ENCODE measurements around the gene PRSS16. TPM values are rescaled to one million over a fixed set of nuclear protein-coding genes. Genes with fewer than 3 reads are reported as not detected.

Gene PRSS16
- total and polyA plus RNA-seq, 9 of the 15 experiments (the other 6 are each of a cell fraction or from before 2014, with no cell fraction given) = 4.5 to 21.3 (median 12.1) TPM

DNA sequence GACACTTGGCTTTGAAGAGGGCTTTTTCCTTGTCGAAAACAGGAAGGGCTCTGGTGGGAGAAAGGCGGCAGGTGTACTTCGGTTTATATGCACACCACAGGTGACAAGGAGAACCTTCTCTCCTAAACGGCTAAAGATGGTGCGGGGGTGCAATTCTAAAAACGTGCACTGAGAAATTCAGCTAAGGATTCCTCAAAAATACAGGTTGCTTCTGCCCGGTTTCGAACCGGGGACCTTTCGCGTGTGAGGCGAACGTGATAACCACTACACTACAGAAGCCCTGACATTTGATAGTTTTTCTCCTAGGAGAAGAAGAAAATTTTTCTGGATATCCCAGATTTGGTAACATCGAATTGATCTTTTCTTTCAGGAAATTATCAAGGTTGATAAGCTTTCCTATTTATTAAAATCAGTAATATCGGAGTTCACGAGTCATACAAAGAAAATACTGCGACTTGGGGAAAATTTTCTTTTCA, 32.6 kb downstream of the PRSS16 start (continued):
- TF ChIP-seq, protein P1, sequence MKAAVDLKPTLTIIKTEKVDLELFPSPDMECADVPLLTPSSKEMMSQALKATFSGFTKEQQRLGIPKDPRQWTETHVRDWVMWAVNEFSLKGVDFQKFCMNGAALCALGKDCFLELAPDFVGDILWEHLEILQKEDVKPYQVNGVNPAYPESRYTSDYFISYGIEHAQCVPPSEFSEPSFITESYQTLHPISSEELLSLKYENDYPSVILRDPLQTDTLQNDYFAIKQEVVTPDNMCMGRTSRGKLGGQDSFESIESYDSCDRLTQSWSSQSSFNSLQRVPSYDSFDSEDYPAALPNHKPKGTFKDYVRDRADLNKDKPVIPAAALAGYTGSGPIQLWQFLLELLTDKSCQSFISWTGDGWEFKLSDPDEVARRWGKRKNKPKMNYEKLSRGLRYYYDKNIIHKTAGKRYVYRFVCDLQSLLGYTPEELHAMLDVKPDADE (conservative IDR thresholded peaks at IDR 0.05; ENCODE audit: control insufficient read depth, low read depth, low read length) = peak; percentile 85
- TF ChIP-seq SMARCB1 (IDR thresholded peaks at IDR 0.05; ENCODE audit: insufficient read length, low read depth) = no peak
- 0 out of 2 replicates have a peak, but pooled peaks have one; percentile 48 for TF ChIP-seq DDX20 (tag; IDR thresholded peaks at IDR 0.05; ENCODE audit: low read depth)
- TF ChIP-seq DMBX1 (CRISPR knock-in tag; IDR thresholded peaks at IDR 0.05; ENCODE audit: borderline replicate concordance) = peak; percentile 29; the same call in 1 of the 2 replicates
- peak; percentile 63; the same call in 1 of the 2 replicates for TF ChIP-seq LEF1 (IDR thresholded peaks at IDR 0.05)
- no peak for TF ChIP-seq BCLAF1 (IDR thresholded peaks at IDR 0.05; ENCODE audit: borderline replicate concordance in 1 of 2, control insufficient read depth in 1 of 2, low read depth in 2 of 2, low read length in 1 of 2)
- peak; percentile 36; the same call in 1 of the 2 replicates for TF ChIP-seq NCOR1 (IDR thresholded peaks at IDR 0.05)
- peak in 1 of 2 experiments; percentile 25; a peak in 1 of 4 replicates for TF ChIP-seq SRF (CRISPR knock-in tag; IDR thresholded peaks at IDR 0.05)
- no peak for TF ChIP-seq HIVEP1 (CRISPR knock-in tag; IDR thresholded peaks at IDR 0.05)
- TF ChIP-seq ZBTB8A (IDR thresholded peaks at IDR 0.05; ENCODE audit: partially characterized antibody) = peak; percentile 70
- peak; percentile 64; the same call in 1 of the 2 replicates for TF ChIP-seq ZNF175 (CRISPR knock-in tag; IDR thresholded peaks at IDR 0.05; ENCODE audit: low read depth)
- no peak for TF ChIP-seq CREBBP (IDR thresholded peaks at IDR 0.05; ENCODE audit: low read depth, low read length)
- peak; percentile 40; the same call in 1 of the 2 replicates for TF ChIP-seq CREM (IDR thresholded peaks at IDR 0.05; ENCODE audit: low read depth)
- TF ChIP-seq GABPA (tag; conservative IDR thresholded peaks at IDR 0.05; ENCODE audit: low read depth) = peak; percentile 68
- TF ChIP-seq GABPB1 (CRISPR knock-in tag; IDR thresholded peaks at IDR 0.05) = no peak
- 0 out of 2 replicates have a peak, but pooled peaks have one; percentile 50 for TF ChIP-seq PHF21A (IDR thresholded peaks at IDR 0.05; ENCODE audit: borderline replicate concordance, low read depth)
- TF ChIP-seq ELF1 (tag; IDR thresholded peaks at IDR 0.05) = peak; percentile 53; the same call in 1 of the 2 replicates
- peak; percentile 75; the same call in 1 of the 2 replicates for TF ChIP-seq ZNF197 (CRISPR knock-in tag; IDR thresholded peaks at IDR 0.05; ENCODE audit: low read depth)
- no peak for TF ChIP-seq MAFK (IDR thresholded peaks at IDR 0.05; ENCODE audit: low read length)
- no peak for TF ChIP-seq MCM7 (IDR thresholded peaks at IDR 0.05)
- no peak for TF ChIP-seq ZNF316 (IDR thresholded peaks at IDR 0.05)
- no peak for TF ChIP-seq CBFB (CRISPR knock-in tag; IDR thresholded peaks at IDR 0.05)
- TF ChIP-seq ZNF274 (IDR thresholded peaks at IDR 0.05; ENCODE audit: borderline replicate concordance, low read depth, low read length) = no peak
- peak; percentile 98 for TF ChIP-seq BRD9 (IDR thresholded peaks at IDR 0.05; ENCODE audit: low read depth, partially characterized antibody)
- TF ChIP-seq NFE2L1 (tag; IDR thresholded peaks at IDR 0.05; ENCODE audit: borderline replicate concordance, low read depth) = no peak
- peak; percentile 46 for TF ChIP-seq BDP1 (IDR thresholded peaks at IDR 0.05; ENCODE audit: insufficient read depth, insufficient read length)
- TF ChIP-seq ZNF232 (CRISPR knock-in tag; IDR thresholded peaks at IDR 0.05) = no peak

All from K562 (cell line).